NT2/D1 (cell line): ENCODE results near the gene PHKG1.

ENCODE experiments used
- SUZ12 ChIP-seq: IDR thresholded peaks from 2 replicates; pipeline ENCODE4 v1.6.1; 2011; ENCODE audit not compliant: insufficient read length, insufficient read depth; ENCODE audit errors: extremely low read depth
- YY1 ChIP-seq: IDR thresholded peaks from 2 replicates; pipeline ENCODE4 v1.6.1; 2011; ENCODE audit not compliant: insufficient read length, insufficient read depth
- ZNF274 ChIP-seq: IDR thresholded peaks from 2 replicates; pipeline ENCODE4 v1.6.1; 2011; ENCODE audit warnings: mild to moderate bottlenecking, low read depth, low read length

DNA sequence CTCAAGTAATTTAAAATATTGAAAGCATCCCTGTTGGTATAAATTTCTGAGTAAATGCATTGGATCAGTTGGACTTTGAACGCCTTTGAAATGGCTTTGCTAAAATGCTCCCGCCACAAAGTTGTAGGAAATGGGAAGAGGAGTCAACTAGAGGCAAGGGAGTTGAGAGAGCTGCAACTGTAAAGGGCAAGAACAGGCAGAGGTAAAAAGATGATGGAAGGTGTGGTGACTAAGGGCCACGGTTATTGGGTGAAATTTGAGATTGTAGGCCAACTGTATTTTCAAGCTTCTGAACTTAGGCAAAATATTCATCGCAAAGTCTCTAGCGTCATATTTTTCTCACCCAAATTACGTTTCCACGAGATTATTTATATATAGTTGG, 29.3 kb downstream of the PHKG1 start:
- TF ChIP-seq ZNF274 (no peak), YY1 (no peak), SUZ12 (no peak)
